OCI-LY7 (cell line): ENCODE results near the gene LOC128125822.

ENCODE experiments used
- CTCF ChIP-seq: fragments of 200-600 bp; sonication (generic); conservative IDR thresholded peaks from 2 replicates; pipeline ENCODE4 v1.5.1; 2014; ENCODE audit warnings: mild to moderate bottlenecking, antibody characterized with exemption, low read length, moderate library complexity, mixed read lengths
- EZH2phosphoT487 ChIP-seq: fragments of 200-600 bp; sonication (generic); IDR thresholded peaks from 2 replicates; pipeline ENCODE4 v1.6.1; 2018; ENCODE audit warnings: low read depth, borderline replicate concordance, mild to moderate bottlenecking, mixed run types, antibody characterized with exemption, low read length, moderate library complexity, mixed read lengths

GRCh38 chr6:63578757-63579156 is 6.5 kb downstream of the LOC128125822 start:
- no peak for TF ChIP-seq CTCF
- TF ChIP-seq EZH2phosphoT487: no peak
